H4 (cell line): ENCODE data around the gene NUDT21. TPM values are rescaled to one million over a fixed set of nuclear protein-coding genes. Genes with fewer than 3 reads are reported as not detected.
"Not testable (repeated sequence)": the region's sequence is repeated elsewhere in the genome, so short reads cannot be mapped to it uniquely, and the experiment has no call there.

Experiments
- DNase-seq: peaks from one replicate; pipeline ENCODE4 v3.0.0-alpha.2; 2015; ENCODE audit warnings: low spot score
- total RNA-seq: library from RNA; depleted of rRNA; stranded (reverse); fragments of >200 nt; shearing (Covaris generic); gene quantifications from 2 replicates; pipeline ENCODE4 v1.2.3, GENCODE V29; 2014; rRNA removed

NUDT21 gene
- total RNA-seq, 1 experiment from 2014 or later = 147 TPM

DNA sequence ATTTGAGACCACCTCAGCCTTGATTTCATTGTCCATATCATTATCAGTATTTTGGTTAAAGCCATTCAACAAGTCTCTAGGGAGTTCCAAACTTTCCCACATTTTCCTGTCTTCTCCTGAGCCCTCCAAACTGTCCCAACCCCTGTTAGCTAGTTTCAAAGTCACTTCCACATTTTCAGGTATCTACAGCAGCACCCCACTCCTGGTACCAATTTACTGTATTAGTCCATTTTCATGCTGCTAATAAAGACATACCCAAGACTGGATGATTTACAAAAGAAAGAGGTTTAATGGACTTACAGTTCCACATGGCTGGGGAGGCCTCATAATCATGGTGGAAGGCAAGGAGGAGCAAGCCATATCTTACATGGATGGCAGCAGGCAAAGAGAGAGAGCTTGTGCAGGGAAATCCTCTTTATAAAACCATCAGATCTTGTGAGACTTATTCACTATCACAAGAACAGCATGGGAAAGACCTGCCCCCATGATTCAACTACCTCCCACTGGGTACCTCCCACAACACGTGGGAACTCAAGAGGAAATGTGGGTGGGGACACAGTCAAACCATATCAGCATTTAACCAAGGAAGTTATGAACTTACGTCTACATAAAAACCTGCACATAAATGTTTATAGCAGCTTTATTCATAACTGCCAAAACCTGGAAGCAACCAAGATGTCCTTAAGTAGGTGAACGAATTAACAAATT, 70.2 kb downstream of the NUDT21 start:
- DNase-seq = not testable (repeated sequence)

Other genes with a start within 250 kb of the NUDT21 start
- gene AMFR, start 25.8 kb downstream of the NUDT21 start, total RNA-seq = 79.7 and 87.8 TPM in 2 replicates
- 77.7 and 95.5 TPM in 2 replicates for gene OGFOD1, start 222 bp upstream of the NUDT21 start, total RNA-seq
- gene BBS2, start 68.7 kb upstream of the NUDT21 start, total RNA-seq = 46.6 and 52.3 TPM in 2 replicates
- not detected in 2 replicates for gene MT4, start 113.7 kb upstream of the NUDT21 start, total RNA-seq
- not detected in 2 replicates for gene MT3, start 138.2 kb upstream of the NUDT21 start, total RNA-seq
- 98.0 and 122 TPM in 2 replicates for gene MT2A, start 157.3 kb upstream of the NUDT21 start, total RNA-seq
- gene MT1E, start 174.4 kb upstream of the NUDT21 start, total RNA-seq = not detected in 2 replicates
- gene MT1M, start 181.3 kb upstream of the NUDT21 start, total RNA-seq = not detected in 2 replicates
- not detected in 2 replicates for gene MT1A, start 187.3 kb upstream of the NUDT21 start, total RNA-seq
- not detected in 2 replicates for gene MT1B, start 200.6 kb upstream of the NUDT21 start, total RNA-seq
- gene MT1F, start 206.6 kb upstream of the NUDT21 start, total RNA-seq = 0.14 TPM in 1 of 2 replicates, not detected in the other
- gene MT1G, start 216.7 kb upstream of the NUDT21 start, total RNA-seq = not detected in 2 replicates
- not detected in 2 replicates for gene MT1H, start 218.5 kb upstream of the NUDT21 start, total RNA-seq
- 78.7 and 86.8 TPM in 2 replicates for gene MT1X, start 231.1 kb upstream of the NUDT21 start, total RNA-seq